Measurements from ENCODE around the gene KY. TPM values are rescaled to one million over a fixed set of nuclear protein-coding genes. Genes with fewer than 3 reads are reported as not detected.

KY gene
- total RNA-seq, 1 donor from 2014 or later: 0.12 TPM

DNA sequence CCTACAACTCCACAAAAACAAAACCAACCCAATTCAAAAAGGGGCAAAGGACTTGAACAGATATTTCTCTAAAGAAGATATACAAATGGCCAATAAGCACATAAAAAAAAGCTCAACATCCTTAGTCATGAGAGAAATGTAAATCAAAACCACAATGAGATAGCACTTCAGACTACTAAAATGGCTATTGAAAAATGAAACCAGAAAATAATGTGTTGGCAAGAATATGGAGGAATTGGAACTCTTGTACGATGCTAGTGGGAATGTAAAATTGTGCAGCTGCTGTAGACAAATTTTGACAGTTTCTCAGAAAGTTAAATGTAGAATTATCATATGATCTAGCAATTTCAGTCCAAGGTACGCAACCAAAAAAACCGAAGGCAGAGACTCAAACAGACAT lies 29.0 kb downstream of the KY start:
- no peak overlapping the region for H3K27ac Mint-ChIP-seq (ENCODE audit: unreplicated experiment)
- H3K4me1 Mint-ChIP-seq (ENCODE audit: low read depth): no peaks in the 10 kb centered on the region
- no peak for DNase-seq (ENCODE audit: low spot score)
- H3K27me3 Mint-ChIP-seq (ENCODE audit: low read depth): no peaks in the 10 kb centered on the region
- no peak overlapping the region for H3K4me3 Mint-ChIP-seq (ENCODE audit: unreplicated experiment)
- H3K36me3 Mint-ChIP-seq (ENCODE audit: low read depth): no peaks in the 10 kb centered on the region
- no peaks in the 10 kb centered on the region for H3K9me3 Mint-ChIP-seq (ENCODE audit: low read depth)
- no peak for TF ChIP-seq CTCF (IDR thresholded peaks at IDR 0.05)

DNA sequence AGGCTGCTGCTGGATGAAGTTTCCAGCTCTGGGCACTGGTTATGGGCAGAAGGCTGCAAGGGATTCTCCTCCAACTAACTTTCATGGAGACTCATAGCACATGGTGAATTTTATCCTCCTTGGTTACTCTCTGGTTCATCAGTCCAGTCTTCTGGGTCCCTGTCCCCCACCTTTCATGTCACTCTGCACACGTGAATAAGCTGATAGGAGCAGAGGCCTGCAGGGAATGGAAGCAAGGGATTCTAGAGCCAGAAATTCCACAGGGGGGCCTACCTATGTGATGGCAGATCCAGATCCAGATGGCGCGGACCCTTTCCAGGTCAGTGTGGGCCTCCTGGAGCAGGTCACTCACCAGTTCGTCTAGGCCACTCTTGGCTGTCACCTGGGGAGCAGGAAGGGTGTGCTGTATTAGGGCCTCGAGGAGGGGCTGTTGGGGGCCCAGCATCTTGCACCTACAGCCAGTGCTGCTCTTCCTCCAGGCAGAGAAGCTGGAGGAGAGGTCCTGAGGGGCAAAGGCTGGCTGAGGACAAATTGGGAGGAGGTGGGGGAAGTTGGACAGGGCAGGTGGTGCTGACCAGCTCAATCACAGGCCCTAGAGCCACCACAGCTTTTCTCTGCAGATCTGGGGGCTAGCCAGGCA lies 30.2 kb downstream of the KY start:
- no peak overlapping the region for H3K4me3 Mint-ChIP-seq (ENCODE audit: unreplicated experiment)

GRCh38 chr3:134619884-134620445 lies 30.9 kb downstream of the KY start:
- Mint-ChIP-seq H3K4me1 (ENCODE audit: low read depth) (no peaks in the 10 kb centered on the region), H3K27me3 (ENCODE audit: low read depth) (no peaks in the 10 kb centered on the region), H3K4me3 (ENCODE audit: unreplicated experiment) (no peak overlapping the region), H3K27ac (ENCODE audit: unreplicated experiment) (no peak overlapping the region), H3K9me3 (ENCODE audit: low read depth) (no peaks in the 10 kb centered on the region), H3K36me3 (ENCODE audit: low read depth) (no peaks in the 10 kb centered on the region)
- no peak for DNase-seq (ENCODE audit: low spot score)
- TF ChIP-seq CTCF (IDR thresholded peaks at IDR 0.05): no peak

More for the DNA sequence above, 30.2 kb downstream of the KY start:
- Mint-ChIP-seq H3K4me1 (ENCODE audit: low read depth) (no peaks in the 10 kb centered on the region), H3K27me3 (ENCODE audit: low read depth) (no peaks in the 10 kb centered on the region), H3K27ac (ENCODE audit: unreplicated experiment) (no peak overlapping the region), H3K36me3 (ENCODE audit: low read depth) (no peaks in the 10 kb centered on the region), H3K9me3 (ENCODE audit: low read depth) (no peaks in the 10 kb centered on the region)
- TF ChIP-seq CTCF (IDR thresholded peaks at IDR 0.05): no peak
- DNase-seq (ENCODE audit: low spot score): no peak

DNA sequence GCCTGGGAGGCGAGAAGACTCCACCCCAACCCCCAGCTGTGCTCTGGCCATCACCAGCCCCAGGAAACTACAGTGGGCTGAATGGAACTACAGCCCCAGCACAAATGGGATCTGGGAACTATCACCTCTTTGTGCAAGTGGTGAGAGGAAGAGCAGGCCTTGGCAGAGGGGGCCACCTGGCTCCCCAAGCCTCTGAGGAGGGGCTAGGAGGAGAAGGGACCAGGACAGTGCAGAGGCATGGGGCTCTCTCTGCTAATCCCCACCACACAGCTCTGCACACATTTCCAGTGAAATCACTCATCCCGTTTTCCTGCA lies 31.6 kb downstream of the KY start:
- Mint-ChIP-seq H3K27ac (ENCODE audit: unreplicated experiment) (no peak overlapping the region), H3K9me3 (ENCODE audit: low read depth) (no peaks in the 10 kb centered on the region), H3K4me1 (ENCODE audit: low read depth) (no peaks in the 10 kb centered on the region), H3K27me3 (ENCODE audit: low read depth) (no peaks in the 10 kb centered on the region), H3K36me3 (ENCODE audit: low read depth) (no peaks in the 10 kb centered on the region), H3K4me3 (ENCODE audit: unreplicated experiment) (no peak overlapping the region)
- no peak for TF ChIP-seq CTCF (IDR thresholded peaks at IDR 0.05)
- DNase-seq (ENCODE audit: low spot score): no peak

DNA sequence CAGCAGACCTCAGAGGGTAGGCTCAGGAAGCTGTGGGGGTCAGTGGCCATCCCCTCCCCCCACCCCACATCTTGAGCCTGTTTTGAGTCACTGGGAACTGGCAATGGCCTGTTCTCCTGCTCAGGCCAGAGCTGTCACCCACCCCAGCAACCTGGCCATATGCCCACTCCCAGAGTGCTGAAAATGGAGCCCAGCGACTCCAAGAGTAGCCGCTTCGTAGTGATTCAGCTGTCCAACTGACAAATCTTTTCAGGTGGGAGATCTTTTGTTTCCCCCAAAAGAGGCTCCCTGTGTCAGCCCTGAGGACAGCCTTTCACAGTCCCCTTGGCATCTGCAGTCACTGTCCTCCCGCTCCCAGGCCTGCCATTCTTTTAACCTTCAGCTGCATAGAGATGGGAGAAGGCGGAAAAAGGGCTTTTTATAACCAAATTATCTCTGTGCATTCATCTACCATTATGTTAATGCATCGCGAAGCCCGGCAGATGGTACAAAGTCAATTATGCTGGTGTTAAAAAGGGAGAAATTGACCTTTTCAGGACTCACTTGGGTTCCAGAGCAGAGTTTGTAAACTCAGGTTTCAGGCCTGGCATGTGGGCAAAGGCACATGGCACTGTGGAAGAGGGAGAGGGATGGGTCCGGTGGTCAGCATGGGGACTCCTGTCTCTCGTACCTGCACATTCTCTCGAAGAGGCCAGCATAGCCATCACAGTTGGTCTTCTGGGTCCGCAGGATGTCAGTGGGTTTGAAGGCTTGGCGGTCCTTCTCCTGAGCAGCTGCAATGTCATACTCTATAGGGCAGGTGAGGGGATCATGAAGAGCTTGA lies 32.1 kb downstream of the KY start:
- Mint-ChIP-seq H3K4me3 (ENCODE audit: unreplicated experiment) (no peak overlapping the region), H3K27ac (ENCODE audit: unreplicated experiment) (no peak overlapping the region), H3K36me3 (ENCODE audit: low read depth) (no peaks in the 10 kb centered on the region), H3K4me1 (ENCODE audit: low read depth) (no peaks in the 10 kb centered on the region), H3K9me3 (ENCODE audit: low read depth) (no peaks in the 10 kb centered on the region), H3K27me3 (ENCODE audit: low read depth) (no peaks in the 10 kb centered on the region)
- no peak for TF ChIP-seq CTCF (IDR thresholded peaks at IDR 0.05)
- DNase-seq (ENCODE audit: low spot score): no peak
